Spleen (tissue), 11 donors: Measurements from ENCODE around the gene CPLX1. TPM values are rescaled to one million over a fixed set of nuclear protein-coding genes. Genes with fewer than 3 reads are reported as not detected.
"Not testable (repeated sequence)": the region's sequence is repeated elsewhere in the genome, so short reads cannot be mapped to it uniquely, and the experiment has no call there.

Experiments
- DNase-seq: peaks from one replicate; pipeline ENCODE4 v3.0.0-alpha.2; 2020
- H3K27ac ChIP-seq, 8 donors: fragments of 200-600 bp; sonication (generic) in 7 of 8; 1 replicate in 4 of 8; 2 replicates in 4 of 8; pipeline versions ENCODE4 v1.5.0 to v1.8.0; 2016 to 2021; ENCODE audit warnings: inconsistent platforms in 4 of 8, mild to moderate bottlenecking in 4 of 8, moderate library complexity in 1 of 8
- H3K27me3 ChIP-seq, 7 donors: fragments of 200-600 bp; sonication (generic) in 6 of 7; replicated peaks in 1 of 7; 1 replicate in 4 of 7; 2 replicates in 3 of 7; pipeline versions ENCODE4 v1.5.0 to v1.8.0; 2016 to 2021; ENCODE audit warnings: inconsistent platforms in 3 of 7, mild to moderate bottlenecking in 1 of 7
- H3K36me3 ChIP-seq, 6 donors: fragments of 200-600 bp; sonication (generic) in 5 of 6; 1 replicate in 4 of 6; 2 replicates in 2 of 6; pipeline versions ENCODE4 v1.5.0 to v1.8.0; 2016 to 2021; ENCODE audit warnings: inconsistent platforms in 2 of 6
- H3K4me1 ChIP-seq, 6 donors: fragments of 200-600 bp; sonication (generic) in 5 of 6; 1 replicate in 3 of 6; 2 replicates in 3 of 6; pipeline versions ENCODE4 v1.5.0 to v1.8.0; 2016 to 2021; ENCODE audit warnings: inconsistent platforms in 3 of 6
- H3K4me3 ChIP-seq, 8 donors: fragments of 200-600 bp; sonication (generic) in 7 of 8; 1 replicate in 4 of 8; 2 replicates in 4 of 8; pipeline versions ENCODE4 v1.5.0 to v1.8.0; 2016 to 2021; ENCODE audit warnings: inconsistent platforms in 4 of 8, mild to moderate bottlenecking in 4 of 8, moderate library complexity in 2 of 8
- H3K9me3 ChIP-seq, 8 donors: fragments of 200-600 bp; sonication (generic) in 7 of 8; 1 replicate in 4 of 8; 2 replicates in 4 of 8; pipeline versions ENCODE4 v1.5.0 to v1.8.0; 2016 to 2021; ENCODE audit warnings: inconsistent platforms in 4 of 8
- CTCF ChIP-seq, 11 experiments: fragments of 200-600 bp in 7 of 11; fragments of 450-650 bp in 4 of 11; sonication (generic) in 4 of 11; IDR thresholded peaks in 8 of 11; conservative IDR thresholded peaks in 3 of 11; 1 replicate in 7 of 11; 2 replicates in 4 of 11; pipeline versions ENCODE4 v1.4.0 to v1.8.0; 2016 to 2021; ENCODE audit warnings: antibody characterized with exemption in 11 of 11, inconsistent platforms in 4 of 11, mild to moderate bottlenecking in 1 of 11
- POLR2A ChIP-seq, 3 donors: fragments of 450-650 bp; IDR thresholded peaks; one replicate each; pipeline ENCODE4 v1.5.1; 2017; ENCODE audit warnings: antibody characterized with exemption in 3 of 3, mild to moderate bottlenecking in 1 of 3
- POLR2AphosphoS5 ChIP-seq, 3 donors: sonication (generic); formaldehyde crosslinking; IDR thresholded peaks; one replicate each; pipeline ENCODE4 v1.5.1; 2017; ENCODE audit warnings: antibody characterized with exemption in 3 of 3
- WGBS, 5 donors: extraction: QIAGEN DNeasy Blood & Tissue Kit in 3 of 5; methylation state at CpG; one replicate each; pipeline versions ENCODE4 v1.1.5 to v1.1.7; 2013 to 2018; 5-methylcytosine and 5-hydroxymethylcytosine counted together
- intact Hi-C: fragments of 100-400 bp; cut with DNase I; formaldehyde crosslinking; loops from one replicate; pipeline ENCODE4 v1.15.0; 2023; ENCODE audit warnings: low total_unique reads
- polyA plus RNA-seq, 3 donors: library from polyadenylated mRNA; stranded (reverse); fragments of 200-250 nt; gene quantifications; one replicate each; pipeline ENCODE4 v1.2.1, GENCODE V29; 2013
- total RNA-seq, 7 donors: library from RNA; depleted of rRNA in 3 of 7; stranded (reverse); fragments of >200 nt in 3 of 7; fragmentation: NEBNext Ultra II Directional in 4 of 7; extraction: Animal tissue kit (Norgen Biotek cat#: 25700) in 4 of 7; gene quantifications; one replicate each; pipeline versions ENCODE4 v1.1.0 to v1.2.1, GENCODE V29; 2016 to 2021
- donor health status: healthy with polysubstance abuse.
- donor health status: DM: no; HTN: no; CAD: no; lungs with moderate emphysema.
- donor health status: DM: no; HTN: no; CAD: no.
- donor health status: Bipolar disorder and iron deficiency.
- donor health status: healthy.
- donor health status: DM: no; HTN: no; CAD: no.
- donor health status: DM: yes; HTN: yes; CAD: no.

CPLX1 gene
- total and polyA plus RNA-seq, 10 donors = 1.3 to 20.7 (median 11.5) TPM

- H3K4me3 ChIP-seq = no peak overlapping the region
- no peak for DNase-seq
- WGBS, 5 donors = 90 to 95% (median 93%) methylated on average over 20 of the region's 20 CpGs
- peaks cover 0 to 86% (median 41%) of the 10 kb centered on the region in 6 donors for H3K36me3 ChIP-seq
- peak; percentile 28 to 65 (median 43) for TF ChIP-seq POLR2AphosphoS5 (IDR thresholded peaks at IDR 0.05)
- no peak for TF ChIP-seq POLR2A (IDR thresholded peaks at IDR 0.05)
- no peak for TF ChIP-seq CTCF (IDR thresholded peaks at IDR 0.05 in 8 of 11, conservative IDR thresholded peaks at IDR 0.05 in 3 of 11)
- peaks cover 0 to 13% (median 0%) of the 10 kb centered on the region in 6 donors for H3K4me1 ChIP-seq
- H3K27ac ChIP-seq = no peak overlapping the region
- no peaks in the 10 kb centered on the region for H3K27me3 ChIP-seq
- intact Hi-C loops = no loop called here
- H3K9me3 ChIP-seq = no peaks in the 10 kb centered on the region
Measured at GRCh38 chr4:757111-757510, 68.8 kb downstream of the CPLX1 start.

- TF ChIP-seq POLR2AphosphoS5 (IDR thresholded peaks at IDR 0.05) = peak in 1 of 3 donors; percentile 67
- TF ChIP-seq CTCF (IDR thresholded peaks at IDR 0.05 in 8 of 11, conservative IDR thresholded peaks at IDR 0.05 in 3 of 11) = no peak
- 94 to 96% (median 94%) methylated on average over 31 to 32 of the region's 32 CpGs for WGBS, 5 donors
- H3K27me3 ChIP-seq = no peaks in the 10 kb centered on the region
- no peak overlapping the region for H3K4me3 ChIP-seq
- DNase-seq = no peak
- intact Hi-C loops = no loop called here
- no peaks in the 10 kb centered on the region for H3K9me3 ChIP-seq
- H3K4me1 ChIP-seq = peaks cover 0 to 4% (median 0%) of the 10 kb centered on the region in 6 donors
- H3K36me3 ChIP-seq = peaks cover 0 to 89% (median 37%) of the 10 kb centered on the region in 6 donors
- no peak overlapping the region for H3K27ac ChIP-seq
Measured at GRCh38 chr4:754221-755120, 71.5 kb downstream of the CPLX1 start.

GRCh38 chr4:753186-753585 is 72.7 kb downstream of the CPLX1 start:
- DNase-seq, H3K27ac ChIP-seq, H3K9me3 ChIP-seq, intact Hi-C loops, H3K4me3 ChIP-seq, H3K27me3 ChIP-seq, H3K4me1 ChIP-seq: not testable (repeated sequence)
- peaks cover 0 to 99% (median 44%) of the 10 kb centered on the region in 6 donors for H3K36me3 ChIP-seq
- WGBS, 5 donors = 96 to 98% (median 97%) methylated on average over 13 of the region's 13 CpGs

GRCh38 chr4:752196-752861 is 73.6 kb downstream of the CPLX1 start:
- peaks cover 0 to 98% (median 49%) of the 10 kb centered on the region in 6 donors for H3K36me3 ChIP-seq
- 95 to 99% (median 97%) methylated on average over 14 to 25 of the region's 25 CpGs for WGBS, 5 donors
- H3K4me3 ChIP-seq = no peak overlapping the region
- no peaks in the 10 kb centered on the region for H3K27me3 ChIP-seq
- intact Hi-C loops = no loop called here
- H3K9me3 ChIP-seq = no peaks in the 10 kb centered on the region
- TF ChIP-seq CTCF (IDR thresholded peaks at IDR 0.05 in 8 of 11, conservative IDR thresholded peaks at IDR 0.05 in 3 of 11) (no peak), POLR2AphosphoS5 (IDR thresholded peaks at IDR 0.05) (peak in 1 of 3 donors; percentile 22), POLR2A (IDR thresholded peaks at IDR 0.05) (no peak)
- no peak for DNase-seq
- H3K4me1 ChIP-seq = peaks cover 0 to 4% (median 0%) of the 10 kb centered on the region in 6 donors
- no peak overlapping the region for H3K27ac ChIP-seq
